ENCODE data around the gene PCBP3. TPM values are rescaled to one million over a fixed set of nuclear protein-coding genes. Genes with fewer than 3 reads are reported as not detected.
A peak's percentile ranks its signal among the peaks of the same experiment; 100 is the strongest.

PCBP3 gene
- total RNA-seq, 1 donor from 2014 or later: 9.7 TPM

DNA sequence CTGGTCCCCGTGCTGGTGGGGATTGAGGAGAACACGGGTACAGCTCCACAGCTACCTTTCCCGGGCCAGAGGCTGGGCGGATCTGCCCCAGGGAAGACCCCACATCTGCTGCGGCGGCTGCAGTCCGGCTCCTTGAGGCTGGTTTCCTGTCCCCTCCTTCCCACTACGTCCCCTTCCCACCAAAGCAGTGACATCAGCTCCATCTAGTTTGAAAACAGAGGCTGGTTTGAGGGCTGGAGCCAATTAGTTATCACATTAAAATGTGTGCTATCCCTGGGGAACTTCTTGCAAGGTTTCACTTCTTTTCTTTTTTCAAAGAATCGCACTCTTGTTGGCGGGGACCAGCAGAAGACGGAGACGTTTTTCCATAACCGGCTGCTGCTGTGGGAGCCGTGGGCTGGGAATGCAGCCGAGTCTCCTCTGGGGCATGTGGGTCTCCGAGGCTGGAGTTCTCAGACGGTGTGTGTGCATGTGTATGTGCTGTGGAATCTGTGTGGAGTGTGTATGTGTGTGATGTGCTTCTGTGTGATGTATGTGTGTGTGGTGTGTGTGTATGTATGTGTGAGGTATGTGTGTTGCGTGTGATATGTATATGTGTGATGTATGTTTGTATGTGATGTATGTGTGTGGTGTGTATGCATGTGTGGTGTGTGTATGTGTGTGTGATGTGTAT lies 8.9 kb upstream of the PCBP3 start:
- DNase-seq: no peak
- Mint-ChIP-seq H3K9me3 (no peaks in the 10 kb centered on the region), H3K36me3 (ENCODE audit: low read depth) (no peaks in the 10 kb centered on the region), H3K4me1 (peaks cover 4% of the 10 kb centered on the region), H3K27ac (no peak overlapping the region), H3K4me3 (no peak overlapping the region), H3K27me3 (peaks cover 7% of the 10 kb centered on the region)
- intact Hi-C loops (cut with micrococcal nuclease): no loop called here

DNA sequence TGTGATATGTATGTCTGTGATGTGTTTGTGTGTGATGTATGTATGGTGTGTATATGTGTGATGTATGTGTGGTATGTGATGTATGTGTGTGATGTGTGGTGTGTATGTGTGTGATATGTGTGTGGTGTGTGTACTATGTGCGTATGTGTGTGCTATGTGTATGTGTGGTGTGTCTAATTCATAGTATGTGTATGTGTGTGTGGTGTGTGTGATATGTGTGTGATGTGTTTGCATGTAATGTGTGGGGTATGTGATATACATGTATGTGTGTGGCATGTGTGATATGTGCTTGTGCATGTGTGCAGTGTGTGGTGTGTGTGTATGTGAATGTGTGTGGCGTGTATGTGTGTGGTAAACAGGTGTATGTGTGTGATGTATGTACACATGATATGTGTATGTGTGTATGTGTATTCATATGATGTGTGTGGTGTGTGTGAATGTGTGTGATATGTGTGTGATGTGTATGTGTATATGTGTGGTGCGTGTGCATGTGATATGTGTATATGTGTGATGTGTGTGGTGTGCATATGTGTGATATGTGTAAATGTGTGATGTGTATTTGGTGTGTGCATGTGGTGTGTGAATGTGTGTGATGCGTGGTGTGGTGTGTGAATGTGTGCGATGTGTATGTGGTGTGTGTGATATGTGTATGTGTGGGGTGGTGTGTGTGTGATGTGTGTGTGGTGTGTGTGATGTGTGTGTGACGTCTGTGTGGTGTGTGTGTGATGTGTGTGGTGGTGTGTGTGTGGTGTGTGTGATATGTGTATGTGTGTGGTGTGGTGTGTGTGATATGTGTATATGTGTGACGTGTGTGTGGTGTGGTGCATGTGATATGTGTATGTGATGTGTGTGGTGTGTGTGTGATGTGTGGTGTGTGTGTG lies 8.0 kb upstream of the PCBP3 start:
- no peaks in the 10 kb centered on the region for H3K9me3 Mint-ChIP-seq
- DNase-seq: no peak
- H3K36me3 Mint-ChIP-seq (ENCODE audit: low read depth): no peaks in the 10 kb centered on the region
- no peak overlapping the region for H3K4me3 Mint-ChIP-seq
- peaks cover 7% of the 10 kb centered on the region for H3K4me1 Mint-ChIP-seq
- intact Hi-C loops (cut with micrococcal nuclease): no loop called here
- H3K27ac Mint-ChIP-seq: no peak overlapping the region
- H3K27me3 Mint-ChIP-seq: peaks cover 5% of the 10 kb centered on the region

DNA sequence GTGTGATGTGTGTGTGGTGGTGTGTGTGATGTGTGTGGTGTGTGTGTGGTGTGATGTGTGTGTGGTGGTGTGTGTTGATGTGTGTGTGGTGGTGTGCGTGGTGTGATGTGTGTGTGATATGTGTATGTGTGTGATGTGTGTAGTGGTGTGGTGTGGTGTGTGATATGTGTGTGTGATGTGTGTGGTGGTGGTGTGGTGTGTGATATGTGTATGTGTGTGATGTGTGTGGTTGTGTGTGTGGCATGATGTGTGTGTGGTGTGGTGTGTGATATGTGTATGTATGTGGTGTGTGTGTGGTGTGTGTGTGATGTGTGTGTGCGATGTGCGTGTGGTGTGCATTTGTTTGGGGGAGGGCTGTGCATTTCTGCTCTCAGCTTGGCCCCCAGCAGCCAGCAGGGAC lies 7.1 kb upstream of the PCBP3 start:
- Mint-ChIP-seq H3K4me1 (peaks cover 7% of the 10 kb centered on the region), H3K9me3 (no peaks in the 10 kb centered on the region), H3K4me3 (no peak overlapping the region), H3K27me3 (peaks cover 5% of the 10 kb centered on the region), H3K36me3 (ENCODE audit: low read depth) (no peaks in the 10 kb centered on the region), H3K27ac (no peak overlapping the region)
- no peak for DNase-seq
- intact Hi-C loops (cut with micrococcal nuclease): no loop called here

DNA sequence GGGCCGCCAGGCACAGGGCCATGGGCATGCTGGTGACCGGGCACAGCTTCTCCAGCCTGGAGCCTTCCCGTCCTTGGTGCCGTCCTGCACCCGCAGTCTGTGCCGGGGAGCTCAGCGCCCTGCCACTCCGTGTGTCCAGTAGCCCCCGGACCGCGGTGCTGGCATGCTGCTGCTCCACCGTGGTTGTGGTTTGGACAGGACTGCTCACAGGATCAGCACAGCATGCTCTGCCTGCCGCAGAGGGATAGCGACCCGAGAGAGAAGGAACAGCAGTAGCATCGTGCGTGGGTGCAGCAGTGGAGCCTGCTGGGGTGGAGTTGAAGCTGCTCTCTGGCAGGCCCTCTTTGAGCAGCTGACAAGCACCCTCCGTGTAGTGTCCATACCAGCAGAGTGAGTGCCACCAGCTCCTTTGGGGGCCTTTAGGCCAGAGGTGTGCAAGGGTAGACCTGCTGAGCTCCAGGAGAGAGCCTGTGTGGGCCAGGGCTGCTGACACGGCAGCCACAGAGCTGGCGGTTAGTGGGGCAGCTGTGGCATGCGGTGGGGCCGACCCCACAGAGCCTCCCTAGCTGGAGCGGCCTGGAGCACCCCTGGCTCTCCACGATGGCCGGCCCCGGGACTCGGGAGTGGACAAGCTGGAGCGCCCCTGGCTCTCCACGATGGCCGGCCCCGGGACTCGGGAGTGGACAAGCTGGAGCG lies 6.4 kb upstream of the PCBP3 start:
- Mint-ChIP-seq H3K27me3 (peaks cover 5% of the 10 kb centered on the region), H3K36me3 (ENCODE audit: low read depth) (no peaks in the 10 kb centered on the region), H3K4me3 (no peak overlapping the region), H3K4me1 (peaks cover 4% of the 10 kb centered on the region), H3K27ac (no peak overlapping the region), H3K9me3 (no peaks in the 10 kb centered on the region)
- DNase-seq: no peak
- intact Hi-C loops (cut with micrococcal nuclease): no loop called here

DNA sequence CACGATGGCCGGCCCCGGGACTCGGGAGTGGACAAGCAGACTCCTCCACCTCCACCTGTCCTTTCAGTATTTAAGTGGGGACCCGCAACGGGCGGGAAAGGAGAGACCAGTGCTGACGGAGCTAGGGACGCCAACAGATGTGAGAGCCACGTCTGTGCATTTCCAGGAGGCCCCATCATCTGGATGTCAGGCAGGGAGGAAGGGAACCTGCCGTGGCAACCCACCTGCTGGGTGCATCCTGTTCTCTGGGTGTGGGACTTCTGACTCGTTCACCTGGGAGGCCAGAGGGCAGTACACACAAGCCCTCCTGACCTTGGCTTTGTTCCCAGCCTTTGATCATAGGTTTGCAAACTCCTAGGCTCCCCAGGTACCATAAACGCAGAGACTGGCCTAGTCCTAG lies 5.6 kb upstream of the PCBP3 start:
- Mint-ChIP-seq H3K27me3 (peaks cover 5% of the 10 kb centered on the region), H3K27ac (no peak overlapping the region), H3K4me1 (peaks cover 3% of the 10 kb centered on the region), H3K36me3 (ENCODE audit: low read depth) (no peaks in the 10 kb centered on the region), H3K9me3 (no peaks in the 10 kb centered on the region), H3K4me3 (no peak overlapping the region)
- DNase-seq: peak; percentile 52
- intact Hi-C loops (cut with micrococcal nuclease): no loop called here

DNA sequence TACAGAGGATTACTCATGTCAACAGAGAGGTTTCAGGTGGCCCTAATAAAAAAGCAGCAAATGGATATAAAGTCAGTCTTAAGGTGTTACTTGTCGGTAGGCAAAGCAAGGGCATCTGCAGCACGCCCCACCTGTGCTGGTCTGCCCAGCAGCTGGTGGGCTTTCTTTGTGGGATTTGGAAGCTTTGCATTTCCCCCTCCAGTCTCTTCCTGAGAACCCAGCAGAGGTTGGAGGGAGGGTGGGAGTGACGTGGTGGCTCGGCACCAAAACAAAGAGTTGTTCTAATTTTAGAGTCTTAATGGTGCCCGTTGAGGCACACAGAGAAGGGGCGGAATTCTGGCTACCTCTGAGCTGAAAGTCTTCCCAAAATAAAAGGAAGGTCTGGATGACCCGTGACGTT lies 4.8 kb upstream of the PCBP3 start:
- no peak overlapping the region for H3K4me3 Mint-ChIP-seq
- peaks cover 5% of the 10 kb centered on the region for H3K27me3 Mint-ChIP-seq
- intact Hi-C loops (cut with micrococcal nuclease): no loop called here
- no peaks in the 10 kb centered on the region for H3K9me3 Mint-ChIP-seq
- H3K36me3 Mint-ChIP-seq (ENCODE audit: low read depth): no peaks in the 10 kb centered on the region
- no peak overlapping the region for H3K27ac Mint-ChIP-seq
- DNase-seq: no peak
- peaks cover 3% of the 10 kb centered on the region for H3K4me1 Mint-ChIP-seq

DNA sequence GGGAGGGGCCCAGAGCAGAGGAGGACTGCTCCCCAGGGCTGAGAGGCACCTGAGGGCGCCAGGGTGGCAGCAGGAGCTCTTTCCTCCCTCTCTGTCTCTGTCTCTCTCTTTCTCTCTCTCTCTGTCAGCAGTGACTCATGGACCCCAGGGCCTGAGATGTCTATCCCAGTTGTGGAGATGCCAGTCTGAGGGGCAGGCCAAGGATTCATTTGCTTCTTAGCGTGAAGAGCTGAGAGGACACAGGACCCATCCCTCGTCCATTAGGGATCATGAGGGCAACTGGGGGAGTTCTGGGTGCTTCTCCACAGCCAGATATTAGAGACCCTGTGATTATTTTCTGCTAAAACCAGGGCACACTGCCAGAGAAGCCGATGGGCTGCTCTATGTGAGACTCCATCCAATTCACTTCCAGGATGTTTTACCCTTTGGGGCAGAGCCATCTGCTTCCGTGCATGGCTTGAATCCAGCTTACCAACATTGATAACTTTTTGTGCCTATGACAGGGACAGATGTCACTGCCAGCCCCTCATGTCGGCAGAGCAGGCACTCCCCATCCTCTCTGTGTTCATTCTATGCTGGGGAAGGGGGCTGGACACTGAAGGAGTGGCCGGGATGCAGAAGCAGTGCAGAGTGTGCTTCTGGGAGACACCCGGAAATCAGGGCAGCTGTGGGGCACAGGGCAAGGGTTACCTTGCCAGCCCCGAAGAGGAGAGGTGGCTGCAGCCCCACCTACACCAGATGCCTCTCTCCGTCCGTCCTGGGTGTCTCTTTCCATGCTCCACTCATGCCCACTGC lies 4.1 kb upstream of the PCBP3 start:
- no peak for DNase-seq
- H3K27me3 Mint-ChIP-seq: peaks cover 5% of the 10 kb centered on the region
- H3K9me3 Mint-ChIP-seq: no peaks in the 10 kb centered on the region
- intact Hi-C loops (cut with micrococcal nuclease): no loop called here
- no peak overlapping the region for H3K4me3 Mint-ChIP-seq
- H3K4me1 Mint-ChIP-seq: peaks cover 5% of the 10 kb centered on the region
- no peaks in the 10 kb centered on the region for H3K36me3 Mint-ChIP-seq (ENCODE audit: low read depth)
- no peak overlapping the region for H3K27ac Mint-ChIP-seq

DNA sequence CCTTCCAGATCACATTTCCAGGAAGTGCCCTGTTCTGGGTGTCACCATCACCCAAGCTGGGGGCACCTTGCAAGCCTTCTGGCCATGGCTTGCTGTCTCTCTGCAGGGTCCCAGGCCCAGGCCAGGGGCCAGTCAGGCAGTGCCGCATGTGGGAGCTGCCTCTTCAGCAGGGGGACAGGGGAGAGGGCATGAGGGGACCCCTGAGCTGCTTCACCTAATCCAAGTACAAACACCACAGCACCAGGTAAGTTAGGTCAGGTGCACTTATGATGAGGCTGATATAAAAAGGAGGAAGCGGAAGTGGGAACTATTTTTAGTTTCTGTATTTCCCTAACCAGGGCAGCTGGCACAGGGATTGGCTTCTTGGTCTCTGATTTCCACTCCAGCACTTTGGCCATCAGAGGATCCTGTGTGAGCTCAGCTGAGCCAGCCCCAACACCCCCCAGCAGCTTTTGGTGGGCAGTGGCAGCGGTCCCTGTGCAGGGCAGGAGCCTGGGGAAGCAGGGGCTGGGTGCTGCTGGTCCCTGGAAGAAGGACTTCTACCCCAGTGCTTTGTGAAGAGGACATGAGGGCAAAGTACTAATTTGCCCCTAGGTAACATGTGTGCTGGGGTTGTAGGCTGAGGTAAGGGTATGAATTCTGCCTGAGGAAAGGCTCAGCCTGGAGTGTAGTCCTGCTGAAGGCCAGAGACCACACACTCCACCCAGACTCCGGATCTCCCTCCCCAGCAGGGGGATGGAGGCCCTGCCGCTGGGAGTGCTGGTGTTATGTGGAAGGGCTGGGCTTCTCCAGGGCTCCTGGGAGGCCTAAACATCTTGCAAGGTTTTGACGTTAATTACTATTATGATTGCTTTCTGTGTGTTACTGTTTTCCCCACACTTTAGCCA lies 3.3 kb upstream of the PCBP3 start:
- H3K4me3 Mint-ChIP-seq: no peak overlapping the region
- intact Hi-C loops (cut with micrococcal nuclease): loop anchor here (5.0 kb wide), 3 partner anchors 353 to 1303 kb away; partner anchors contain the start of genes CFAP410, POFUT2 and SUMO3
- H3K27ac Mint-ChIP-seq: no peak overlapping the region

DNA sequence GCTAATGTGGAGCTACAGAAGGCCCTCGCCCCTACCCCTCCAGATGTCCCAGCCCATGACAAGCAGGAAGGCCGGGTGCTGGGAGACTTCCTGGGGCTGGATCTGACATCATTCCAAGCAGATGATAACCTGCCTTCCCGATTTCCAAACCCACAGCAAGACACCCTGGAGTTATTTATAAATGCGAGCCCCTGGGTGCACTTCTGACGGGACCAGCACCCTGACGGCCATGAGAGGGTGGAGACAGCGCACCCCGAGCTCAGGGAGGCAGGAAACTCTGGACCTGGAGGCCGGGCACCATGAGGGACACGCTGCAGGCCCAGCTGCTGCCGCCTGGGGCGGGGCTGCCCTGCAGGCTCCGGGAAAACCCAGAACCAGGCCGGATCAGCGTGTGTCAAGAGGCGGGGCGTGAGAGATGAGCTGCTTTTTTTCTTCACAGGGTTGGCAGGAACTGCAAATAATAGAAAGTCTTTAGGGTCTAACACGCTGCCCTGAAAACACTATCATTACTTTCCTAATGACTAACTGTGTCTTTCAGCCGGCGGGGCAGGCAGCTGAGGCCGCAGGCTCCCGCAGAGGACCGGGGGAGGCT lies 2.5 kb upstream of the PCBP3 start:
- Mint-ChIP-seq H3K9me3 (peaks cover 6% of the 10 kb centered on the region), H3K27ac (no peak overlapping the region), H3K36me3 (ENCODE audit: low read depth) (peaks cover 3% of the 10 kb centered on the region), H3K4me3 (peak overlapping the region; percentile 63), H3K4me1 (peaks cover 16% of the 10 kb centered on the region), H3K27me3 (peaks cover 11% of the 10 kb centered on the region)
- intact Hi-C loops (cut with micrococcal nuclease): loop anchor here (5.0 kb wide), 3 partner anchors 354 to 1304 kb away; partner anchors contain the start of genes CFAP410, POFUT2 and SUMO3
- DNase-seq: no peak

More for the DNA sequence above, 3.3 kb upstream of the PCBP3 start:
- Mint-ChIP-seq H3K4me1 (peaks cover 10% of the 10 kb centered on the region), H3K36me3 (ENCODE audit: low read depth) (no peaks in the 10 kb centered on the region), H3K27me3 (peaks cover 5% of the 10 kb centered on the region), H3K9me3 (no peaks in the 10 kb centered on the region)
- DNase-seq: no peak

DNA sequence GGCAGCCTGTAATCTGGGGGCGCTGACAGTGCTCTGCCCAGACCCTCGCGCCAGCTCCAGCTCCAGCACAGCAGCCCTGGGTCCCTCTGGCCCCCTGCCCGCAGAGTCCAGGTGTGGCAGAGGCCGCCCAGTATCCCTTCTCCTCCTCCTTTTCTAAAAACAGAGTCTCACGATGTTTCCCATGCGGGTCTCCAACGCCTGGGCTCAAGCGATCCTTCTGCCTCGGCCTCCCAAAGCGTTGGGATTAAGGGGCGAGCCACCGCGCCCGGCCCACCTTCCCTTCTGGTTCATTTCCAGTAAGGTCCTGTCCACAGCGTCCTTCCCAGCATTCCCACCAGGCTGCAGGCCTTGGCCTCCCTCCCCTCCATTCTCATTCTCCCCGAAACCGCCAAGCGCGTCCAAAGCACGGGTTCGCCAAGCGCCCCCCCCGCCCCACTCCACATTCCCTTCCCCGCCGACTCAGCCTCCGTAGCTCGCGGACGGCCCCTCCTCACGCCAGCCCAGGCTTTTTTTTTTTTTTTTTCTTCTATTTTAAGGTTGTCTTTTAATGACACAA lies 2.0 kb upstream of the PCBP3 start:
- peaks cover 16% of the 10 kb centered on the region for H3K4me1 Mint-ChIP-seq
- H3K9me3 Mint-ChIP-seq: peaks cover 6% of the 10 kb centered on the region
- no peak for DNase-seq
- peak overlapping the region; percentile 63 for H3K4me3 Mint-ChIP-seq
- H3K36me3 Mint-ChIP-seq (ENCODE audit: low read depth): peaks cover 3% of the 10 kb centered on the region
- intact Hi-C loops (cut with micrococcal nuclease): loop anchor here (2.0 to 5.0 kb wide), 4 partner anchors 91 to 1304 kb away; partner anchors contain the start of genes CFAP410, POFUT2 and SUMO3
- H3K27ac Mint-ChIP-seq: no peak overlapping the region
- H3K27me3 Mint-ChIP-seq: peaks cover 11% of the 10 kb centered on the region

DNA sequence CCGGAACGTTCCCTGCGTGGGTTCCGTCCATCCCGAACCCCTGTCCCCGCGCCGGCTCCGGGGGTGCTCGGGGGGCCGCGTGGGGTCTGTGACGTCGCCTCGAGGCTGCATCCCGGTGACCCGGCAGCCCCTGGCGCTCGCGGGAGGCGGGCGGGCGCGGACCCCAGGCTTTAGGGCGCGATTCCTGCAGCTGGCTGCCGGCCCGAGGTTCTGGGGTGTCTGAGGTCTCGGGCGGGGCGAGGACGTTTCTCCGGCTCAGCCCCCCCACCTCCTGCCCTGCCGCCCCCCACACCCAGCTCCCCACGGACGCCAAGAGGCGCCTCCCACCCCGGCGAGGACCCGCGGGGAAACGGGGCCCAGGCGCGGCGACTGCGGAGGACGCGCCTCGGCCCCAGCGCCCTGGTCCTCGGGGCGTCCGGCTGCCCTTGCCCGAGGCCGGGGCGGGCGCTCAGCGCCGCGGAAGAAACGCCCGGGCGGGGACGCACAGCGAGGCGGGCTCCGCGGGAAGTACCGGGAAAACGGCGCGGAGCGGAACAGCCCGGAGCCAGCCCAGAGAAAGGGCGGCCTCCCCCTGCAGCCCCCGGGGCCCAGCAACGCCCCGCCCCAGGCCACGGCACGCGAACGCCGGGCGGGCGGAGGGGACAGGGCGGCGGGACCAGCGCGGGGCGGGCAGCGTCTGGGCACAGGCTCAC lies 1.3 kb upstream of the PCBP3 start:
- H3K27ac Mint-ChIP-seq: no peak overlapping the region
- peaks cover 7% of the 10 kb centered on the region for H3K9me3 Mint-ChIP-seq
- H3K36me3 Mint-ChIP-seq (ENCODE audit: low read depth): peaks cover 3% of the 10 kb centered on the region
- H3K4me3 Mint-ChIP-seq: no peak overlapping the region
- intact Hi-C loops (cut with micrococcal nuclease): loop anchor here (2.0 to 5.0 kb wide), 4 partner anchors 91 to 1305 kb away; partner anchors contain the start of genes CFAP410, POFUT2 and SUMO3
- DNase-seq: no peak
- peaks cover 16% of the 10 kb centered on the region for H3K4me1 Mint-ChIP-seq
- H3K27me3 Mint-ChIP-seq: peaks cover 11% of the 10 kb centered on the region

Data from activated CD4-positive, alpha-beta T cell treated with anti-CD3 and anti-CD28 coated beads, Interleukin-2, amount 10 ng/mL, durations not matched to agents 24 days and 14 days (primary cell).